ENCODE measurements around the gene LRRC45. TPM values are rescaled to one million over a fixed set of nuclear protein-coding genes. Genes with fewer than 3 reads are reported as not detected.

The LRRC45 gene
- total and polyA plus RNA-seq, 9 of the 15 experiments (the other 6 are each of a cell fraction or from before 2014, with no cell fraction given), result 3.5 to 21.5 (median 11.2) TPM; not detected in 2

DNA sequence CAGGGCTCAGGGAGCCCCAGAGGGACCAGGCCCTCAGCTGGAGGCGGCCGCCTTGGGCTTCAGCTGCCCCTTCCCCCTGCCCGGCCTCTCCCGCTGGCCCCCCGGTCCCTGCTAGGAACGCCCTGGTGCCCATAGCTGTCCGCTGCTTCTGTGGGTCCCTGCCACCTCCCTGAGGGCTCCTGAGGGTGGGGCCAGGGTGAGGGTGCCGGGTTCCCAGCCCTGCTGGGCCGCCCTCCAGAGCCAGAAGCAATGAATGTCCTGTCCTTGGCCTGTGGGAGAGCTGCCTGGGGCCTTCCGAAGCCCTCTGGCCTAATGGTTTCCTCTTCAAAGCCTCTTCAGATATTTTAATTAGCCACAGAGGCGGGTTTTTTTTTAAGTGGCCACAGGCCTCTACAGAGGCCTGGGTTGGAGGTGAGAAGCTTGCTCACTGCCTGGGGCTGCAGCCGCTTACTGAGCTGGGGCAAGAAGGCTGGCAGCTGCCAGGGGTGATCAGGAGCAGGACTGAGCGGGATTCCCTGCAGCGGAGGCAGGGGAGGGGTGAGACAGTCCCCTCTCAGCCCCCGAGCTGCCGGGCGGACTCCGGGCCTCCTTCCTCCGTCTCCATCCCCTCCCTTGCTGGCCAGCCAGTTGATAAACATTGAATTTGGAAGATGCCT, 10.3 kb upstream of the LRRC45 start:
- CTCF ChIA-PET (ENCODE audit: low intra/inter-chr PET ratio), result no interaction called here
- H3K36me3 ChIP-seq (ENCODE audit: control insufficient read depth, insufficient read depth, low read length), result no peaks in the 10 kb centered on the region; the same call in 2 of the 3 replicates
- no peak overlapping the region for H3K4me2 ChIP-seq (ENCODE audit: insufficient read depth, low read length)
- H3K27me3 ChIP-seq (ENCODE audit: control insufficient read depth in 2 of 2, insufficient read depth in 2 of 2, low read length in 2 of 2), result no peaks in the 10 kb centered on the region
- in situ Hi-C loops (cut with MboI), result no loop called here
- no peaks in the 10 kb centered on the region for H4K20me1 ChIP-seq (replicated peaks; ENCODE audit: control insufficient read depth, insufficient read depth, low read length)
- FAIRE-seq (no peak), DNase-seq (ENCODE audit: extremely low read depth in 1 of 4, low spot score in 3 of 4) (no peak), ATAC-seq (no peak)
- POLR2A ChIA-PET, result interaction anchor here (1.1 kb wide), 1 partner anchor 9 kb away, joined by 3 read pairs; no protein-coding TSS in a partner anchor
- peaks cover 0 to 87% of the 10 kb centered on the region in 2 experiments; a peak in 3 of 5 replicates for H3K4me1 ChIP-seq (replicated peaks in 1 of 2; ENCODE audit: control insufficient read depth in 2 of 2, insufficient read depth in 2 of 2, low read length in 2 of 2)
- H3K9ac ChIP-seq (ENCODE audit: insufficient read depth in 1 of 2, low read depth in 2 of 2, low read length in 2 of 2), result no peak overlapping the region; a peak in 1 of 4 replicates
- H3K9me3 ChIP-seq (replicated peaks; ENCODE audit: control insufficient read depth, insufficient read depth, low read depth, low read length), result no peaks in the 10 kb centered on the region
- intact Hi-C loops (cut with micrococcal nuclease), result no loop called here
- no peak overlapping the region for H3K4me3 ChIP-seq
- H3K79me2 ChIP-seq (ENCODE audit: control insufficient read depth, insufficient read depth, low read length), result no peaks in the 10 kb centered on the region
- no peaks in the 10 kb centered on the region for H3K9me1 ChIP-seq (ENCODE audit: control insufficient read depth, insufficient read depth, low read length)
- WGBS (ENCODE audit: insufficient coverage, low coverage, missing lambda C conversion rate), result 80% methylated on average over 12 of the region's 19 CpGs
- no TSS peak for BruUV-seq (replicated peaks)
- H2AFZ ChIP-seq (ENCODE audit: low read depth, low read length), result no peak overlapping the region
- no peak overlapping the region for H3K27ac ChIP-seq (ENCODE audit: extremely low read depth, low read depth, low read length)
- TF ChIP-seq TCFL5 (CRISPR knock-in tag; conservative IDR thresholded peaks at IDR 0.05), result no peak
- no peak for TF ChIP-seq ZBTB17 (CRISPR knock-in tag; IDR thresholded peaks at IDR 0.05)
- no peak for TF ChIP-seq HMG20B (CRISPR knock-in tag; IDR thresholded peaks at IDR 0.05)
- TF ChIP-seq, protein P1, sequence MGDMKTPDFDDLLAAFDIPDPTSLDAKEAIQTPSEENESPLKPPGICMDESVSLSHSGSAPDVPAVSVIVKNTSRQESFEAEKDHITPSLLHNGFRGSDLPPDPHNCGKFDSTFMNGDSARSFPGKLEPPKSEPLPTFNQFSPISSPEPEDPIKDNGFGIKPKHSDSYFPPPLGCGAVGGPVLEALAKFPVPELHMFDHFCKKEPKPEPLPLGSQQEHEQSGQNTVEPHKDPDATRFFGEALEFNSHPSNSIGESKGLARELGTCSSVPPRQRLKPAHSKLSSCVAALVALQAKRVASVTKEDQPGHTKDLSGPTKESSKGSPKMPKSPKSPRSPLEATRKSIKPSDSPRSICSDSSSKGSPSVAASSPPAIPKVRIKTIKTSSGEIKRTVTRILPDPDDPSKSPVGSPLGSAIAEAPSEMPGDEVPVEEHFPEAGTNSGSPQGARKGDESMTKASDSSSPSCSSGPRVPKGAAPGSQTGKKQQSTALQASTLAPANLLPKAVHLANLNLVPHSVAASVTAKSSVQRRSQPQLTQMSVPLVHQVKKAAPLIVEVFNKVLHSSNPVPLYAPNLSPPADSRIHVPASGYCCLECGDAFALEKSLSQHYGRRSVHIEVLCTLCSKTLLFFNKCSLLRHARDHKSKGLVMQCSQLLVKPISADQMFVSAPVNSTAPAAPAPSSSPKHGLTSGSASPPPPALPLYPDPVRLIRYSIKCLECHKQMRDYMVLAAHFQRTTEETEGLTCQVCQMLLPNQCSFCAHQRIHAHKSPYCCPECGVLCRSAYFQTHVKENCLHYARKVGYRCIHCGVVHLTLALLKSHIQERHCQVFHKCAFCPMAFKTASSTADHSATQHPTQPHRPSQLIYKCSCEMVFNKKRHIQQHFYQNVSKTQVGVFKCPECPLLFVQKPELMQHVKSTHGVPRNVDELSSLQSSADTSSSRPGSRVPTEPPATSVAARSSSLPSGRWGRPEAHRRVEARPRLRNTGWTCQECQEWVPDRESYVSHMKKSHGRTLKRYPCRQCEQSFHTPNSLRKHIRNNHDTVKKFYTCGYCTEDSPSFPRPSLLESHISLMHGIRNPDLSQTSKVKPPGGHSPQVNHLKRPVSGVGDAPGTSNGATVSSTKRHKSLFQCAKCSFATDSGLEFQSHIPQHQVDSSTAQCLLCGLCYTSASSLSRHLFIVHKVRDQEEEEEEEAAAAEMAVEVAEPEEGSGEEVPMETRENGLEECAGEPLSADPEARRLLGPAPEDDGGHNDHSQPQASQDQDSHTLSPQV (IDR thresholded peaks at IDR 0.05), result no peak
- TF ChIP-seq TAF7 (tag; IDR thresholded peaks at IDR 0.05), result no peak
- TF ChIP-seq, protein P2, sequence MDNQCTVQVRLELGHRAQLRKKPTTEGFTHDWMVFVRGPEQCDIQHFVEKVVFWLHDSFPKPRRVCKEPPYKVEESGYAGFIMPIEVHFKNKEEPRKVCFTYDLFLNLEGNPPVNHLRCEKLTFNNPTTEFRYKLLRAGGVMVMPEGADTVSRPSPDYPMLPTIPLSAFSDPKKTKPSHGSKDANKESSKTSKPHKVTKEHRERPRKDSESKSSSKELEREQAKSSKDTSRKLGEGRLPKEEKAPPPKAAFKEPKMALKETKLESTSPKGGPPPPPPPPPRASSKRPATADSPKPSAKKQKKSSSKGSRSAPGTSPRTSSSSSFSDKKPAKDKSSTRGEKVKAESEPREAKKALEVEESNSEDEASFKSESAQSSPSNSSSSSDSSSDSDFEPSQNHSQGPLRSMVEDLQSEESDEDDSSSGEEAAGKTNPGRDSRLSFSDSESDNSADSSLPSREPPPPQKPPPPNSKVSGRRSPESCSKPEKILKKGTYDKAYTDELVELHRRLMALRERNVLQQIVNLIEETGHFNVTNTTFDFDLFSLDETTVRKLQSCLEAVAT (IDR thresholded peaks at IDR 0.05), result no peak
- no peak for TF ChIP-seq NFE2L1 (tag; IDR thresholded peaks at IDR 0.05; ENCODE audit: borderline replicate concordance, low read depth)
- no peak for TF ChIP-seq HMG20A (CRISPR knock-in tag; conservative IDR thresholded peaks at IDR 0.05)
- no peak for TF ChIP-seq SRSF7 (optimal IDR thresholded peaks at IDR 0.05; ENCODE audit: low read depth, low read length)
- TF ChIP-seq, protein P3, sequence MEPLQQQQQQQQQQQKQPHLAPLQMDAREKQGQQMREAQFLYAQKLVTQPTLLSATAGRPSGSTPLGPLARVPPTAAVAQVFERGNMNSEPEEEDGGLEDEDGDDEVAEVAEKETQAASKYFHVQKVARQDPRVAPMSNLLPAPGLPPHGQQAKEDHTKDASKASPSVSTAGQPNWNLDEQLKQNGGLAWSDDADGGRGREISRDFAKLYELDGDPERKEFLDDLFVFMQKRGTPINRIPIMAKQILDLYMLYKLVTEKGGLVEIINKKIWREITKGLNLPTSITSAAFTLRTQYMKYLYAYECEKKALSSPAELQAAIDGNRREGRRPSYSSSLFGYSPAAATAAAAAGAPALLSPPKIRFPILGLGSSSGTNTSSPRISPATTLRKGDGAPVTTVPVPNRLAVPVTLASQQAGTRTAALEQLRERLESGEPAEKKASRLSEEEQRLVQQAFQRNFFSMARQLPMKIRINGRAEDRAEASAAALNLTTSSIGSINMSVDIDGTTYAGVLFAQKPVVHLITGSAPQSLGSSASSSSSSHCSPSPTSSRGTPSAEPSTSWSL (CRISPR knock-in tag; IDR thresholded peaks at IDR 0.05; ENCODE audit: borderline replicate concordance), result no peak
- TF ChIP-seq, protein P4, sequence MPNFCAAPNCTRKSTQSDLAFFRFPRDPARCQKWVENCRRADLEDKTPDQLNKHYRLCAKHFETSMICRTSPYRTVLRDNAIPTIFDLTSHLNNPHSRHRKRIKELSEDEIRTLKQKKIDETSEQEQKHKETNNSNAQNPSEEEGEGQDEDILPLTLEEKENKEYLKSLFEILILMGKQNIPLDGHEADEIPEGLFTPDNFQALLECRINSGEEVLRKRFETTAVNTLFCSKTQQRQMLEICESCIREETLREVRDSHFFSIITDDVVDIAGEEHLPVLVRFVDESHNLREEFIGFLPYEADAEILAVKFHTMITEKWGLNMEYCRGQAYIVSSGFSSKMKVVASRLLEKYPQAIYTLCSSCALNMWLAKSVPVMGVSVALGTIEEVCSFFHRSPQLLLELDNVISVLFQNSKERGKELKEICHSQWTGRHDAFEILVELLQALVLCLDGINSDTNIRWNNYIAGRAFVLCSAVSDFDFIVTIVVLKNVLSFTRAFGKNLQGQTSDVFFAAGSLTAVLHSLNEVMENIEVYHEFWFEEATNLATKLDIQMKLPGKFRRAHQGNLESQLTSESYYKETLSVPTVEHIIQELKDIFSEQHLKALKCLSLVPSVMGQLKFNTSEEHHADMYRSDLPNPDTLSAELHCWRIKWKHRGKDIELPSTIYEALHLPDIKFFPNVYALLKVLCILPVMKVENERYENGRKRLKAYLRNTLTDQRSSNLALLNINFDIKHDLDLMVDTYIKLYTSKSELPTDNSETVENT (CRISPR knock-in tag; IDR thresholded peaks at IDR 0.05), result no peak
